MM.1S (cell line): Measurements from ENCODE around the gene TTC9.

Experiments
- DNase-seq: peaks from one replicate; pipeline ENCODE4 v3.0.0-alpha.2; 2015
- H2AFZ ChIP-seq: fragments of 300-600 bp; sonication (generic); 2 replicates; pipeline ENCODE4 v1.6.0; 2016; ENCODE audit warnings: antibody characterized with exemption, low read length
- H3F3A ChIP-seq: fragments of 300-600 bp; sonication (generic); 2 replicates; pipeline ENCODE4 v1.6.1; 2016; ENCODE audit warnings: mild to moderate bottlenecking, antibody characterized with exemption, low read length, moderate library complexity, mixed read lengths; ENCODE audit not compliant: insufficient read depth
- H3K27ac ChIP-seq: fragments of 300-600 bp; sonication (generic); 2 replicates; pipeline ENCODE4 v1.5.1; 2016; ENCODE audit warnings: mild to moderate bottlenecking, low read length
- H3K27me3 ChIP-seq: fragments of 300-600 bp; sonication (generic); replicated peaks from 2 replicates; pipeline ENCODE4 v1.6.0; 2016; ENCODE audit warnings: low read length; ENCODE audit not compliant: insufficient read depth
- H3K36me3 ChIP-seq: fragments of 300-600 bp; sonication (generic); replicated peaks from 2 replicates; pipeline ENCODE4 v1.6.1; 2016; ENCODE audit warnings: mild to moderate bottlenecking, low read length, mixed read lengths; ENCODE audit not compliant: insufficient read depth
- H3K4me1 ChIP-seq: fragments of 300-600 bp; sonication (generic); 2 replicates; pipeline ENCODE4 v1.6.1; 2016; ENCODE audit warnings: low read length, mixed read lengths
- H3K4me2 ChIP-seq: fragments of 300-600 bp; sonication (generic); 2 replicates; pipeline ENCODE4 v1.6.0; 2016; ENCODE audit warnings: low read depth, low read length
- H3K4me3 ChIP-seq: fragments of 300-600 bp; sonication (generic); 2 replicates; pipeline ENCODE4 v1.5.1; 2016; ENCODE audit warnings: low read length, mixed read lengths
- H3K79me2 ChIP-seq: fragments of 300-600 bp; sonication (generic); 2 replicates; pipeline ENCODE4 v1.6.1; 2016; ENCODE audit warnings: mixed run types, low read length, mixed read lengths
- H3K9ac ChIP-seq: fragments of 300-600 bp; sonication (generic); 2 replicates; pipeline ENCODE4 v1.6.1; 2016; ENCODE audit warnings: low read length, mixed read lengths
- H3K9me2 ChIP-seq: fragments of 300-600 bp; sonication (generic); replicated peaks from 2 replicates; pipeline ENCODE4 v1.6.1; 2016; ENCODE audit warnings: mild to moderate bottlenecking, low read length, mixed read lengths; ENCODE audit not compliant: insufficient read depth
- H3K9me3 ChIP-seq: fragments of 300-600 bp; sonication (generic); replicated peaks from 2 replicates; pipeline ENCODE4 v1.6.1; 2016; ENCODE audit warnings: mild to moderate bottlenecking, low read length, mixed read lengths; ENCODE audit not compliant: insufficient read depth
- H4K20me1 ChIP-seq: fragments of 300-600 bp; sonication (generic); 2 replicates; pipeline ENCODE4 v1.6.1; 2016; ENCODE audit warnings: mild to moderate bottlenecking, low read length, moderate library complexity, mixed read lengths; ENCODE audit not compliant: insufficient read depth
- CTCF ChIP-seq: fragments of 300-600 bp; sonication (generic); IDR thresholded peaks from 2 replicates; pipeline ENCODE4 v1.5.1; 2016; ENCODE audit warnings: antibody characterized with exemption, low read length, mixed read lengths
- EZH2 ChIP-seq: fragments of 300-600 bp; sonication (generic); optimal IDR thresholded peaks from 2 replicates; pipeline ENCODE3; 2017; ENCODE audit warnings: low read depth, mild to moderate bottlenecking, antibody characterized with exemption, low read length, mixed read lengths
- EZH2phosphoT487 ChIP-seq: fragments of 300-600 bp; sonication (generic); IDR thresholded peaks from 2 replicates; pipeline ENCODE4 v1.6.1; 2018; ENCODE audit warnings: antibody characterized with exemption, low read length

The TTC9 gene

GRCh38 chr14:70692210-70692609, 50.5 kb downstream of the TTC9 start:
- Histone ChIP-seq H3K4me1 (peaks cover 9% of the 10 kb centered on the region), H3F3A (no peaks in the 10 kb centered on the region; the same call in none of the 2 replicates), H3K4me2 (no peak overlapping the region), H3K36me3 (no peaks in the 10 kb centered on the region), H3K9ac (no peak overlapping the region), H4K20me1 (no peaks in the 10 kb centered on the region), H3K4me3 (no peak overlapping the region), H3K9me2 (no peaks in the 10 kb centered on the region), H3K79me2 (no peaks in the 10 kb centered on the region), H3K9me3 (no peaks in the 10 kb centered on the region), H3K27me3 (no peaks in the 10 kb centered on the region), H2AFZ (peak overlapping the region; percentile 51), H3K27ac (peak overlapping the region; percentile 88)
- peak; percentile 67 for DNase-seq
- TF ChIP-seq CTCF (no peak), EZH2 (no peak), EZH2phosphoT487 (no peak)

- TF ChIP-seq EZH2phosphoT487, result no peak
- TF ChIP-seq CTCF, result no peak
- no peak for TF ChIP-seq EZH2
- no peaks in the 10 kb centered on the region for H3K9me2 ChIP-seq
- H3K9me3 ChIP-seq, result no peaks in the 10 kb centered on the region
- no peak overlapping the region for H3K9ac ChIP-seq
- no peaks in the 10 kb centered on the region; the same call in none of the 2 replicates for H3F3A ChIP-seq
- H3K27ac ChIP-seq, result no peak overlapping the region
- no peaks in the 10 kb centered on the region for H3K36me3 ChIP-seq
- no peak for DNase-seq
- H3K4me3 ChIP-seq, result no peak overlapping the region
- H3K27me3 ChIP-seq, result no peaks in the 10 kb centered on the region
- H3K4me2 ChIP-seq, result no peak overlapping the region
- H2AFZ ChIP-seq, result no peak overlapping the region
- peaks cover 9% of the 10 kb centered on the region for H3K4me1 ChIP-seq
- H4K20me1 ChIP-seq, result no peaks in the 10 kb centered on the region
- H3K79me2 ChIP-seq, result no peaks in the 10 kb centered on the region
These were observed 54.3 kb downstream of the TTC9 start for GRCh38 chr14:70696026-70696425.

GRCh38 chr14:70697701-70698100, 56.0 kb downstream of the TTC9 start:
- no peaks in the 10 kb centered on the region for H3K79me2 ChIP-seq
- no peak overlapping the region for H2AFZ ChIP-seq
- no peak overlapping the region for H3K4me2 ChIP-seq
- no peaks in the 10 kb centered on the region for H3F3A ChIP-seq
- no peaks in the 10 kb centered on the region for H3K36me3 ChIP-seq
- no peaks in the 10 kb centered on the region for H3K4me1 ChIP-seq
- no peaks in the 10 kb centered on the region for H3K27me3 ChIP-seq
- no peak overlapping the region for H3K4me3 ChIP-seq
- no peaks in the 10 kb centered on the region for H3K9me3 ChIP-seq
- H3K27ac ChIP-seq, result no peak overlapping the region
- TF ChIP-seq EZH2 (no peak), EZH2phosphoT487 (no peak), CTCF (no peak)
- no peak for DNase-seq
- no peaks in the 10 kb centered on the region for H4K20me1 ChIP-seq
- no peaks in the 10 kb centered on the region for H3K9me2 ChIP-seq
- no peak overlapping the region for H3K9ac ChIP-seq
